GM13976 (cell line): ENCODE results near the gene HP1BP3.

Experiments
- DNase-seq: peaks from one replicate; pipeline ENCODE4 v3.0.0; 2012; ENCODE audit warnings: low spot score
- CTCF ChIP-seq: IDR thresholded peaks from 2 replicates; pipeline ENCODE4 v1.5.1; 2012; ENCODE audit warnings: borderline replicate concordance, mild to moderate bottlenecking; ENCODE audit not compliant: insufficient read depth; ENCODE audit errors: extremely low read depth, missing control alignments, control extremely low read depth
- in situ Hi-C: fragments of 300-500 bp; cut with MboI; formaldehyde crosslinking; loops from one replicate; pipeline ENCODE4 v1.12.0; 2022; ENCODE audit warnings: low sequenced_read_pairs, mixed read lengths, inconsistent platforms; ENCODE audit not compliant: unreplicated experiment

Gene HP1BP3

GRCh38 chr1:20728371-20729154 is 58.5 kb downstream of the HP1BP3 start:
- TF ChIP-seq CTCF: no peak
- peak; percentile 17 for DNase-seq
- in situ Hi-C loops: no loop called here

GRCh38 chr1:20727746-20728316 is 59.3 kb downstream of the HP1BP3 start:
- DNase-seq: peak; percentile 39
- in situ Hi-C loops: no loop called here
- TF ChIP-seq CTCF: peak; percentile 24

GRCh38 chr1:20726932-20727745 is 60.0 kb downstream of the HP1BP3 start:
- DNase-seq: no peak
- no peak for TF ChIP-seq CTCF
- in situ Hi-C loops: no loop called here

- no peak for TF ChIP-seq CTCF
- no peak for DNase-seq
- in situ Hi-C loops: no loop called here
These were observed 60.8 kb downstream of the HP1BP3 start for GRCh38 chr1:20726118-20726911.

- in situ Hi-C loops: no loop called here
- no peak for DNase-seq
- TF ChIP-seq CTCF: no peak
These were observed 61.7 kb downstream of the HP1BP3 start for GRCh38 chr1:20725189-20726117.
